H1 (cell line): ENCODE measurements around the gene ATP2C1. TPM values are rescaled to one million over a fixed set of nuclear protein-coding genes. Genes with fewer than 3 reads are reported as not detected.

ENCODE experiments used
- CTCF ChIA-PET: fragments of 300-600 bp; sonication (Branson Sonifier 250); formaldehyde crosslinking; loops from one replicate; lab custom pipeline; 2021; ENCODE audit not compliant: partially characterized antibody; lab: Charles Lee
- POLR2A ChIA-PET: fragments of 300-600 bp; sonication (Branson Sonifier 250); formaldehyde crosslinking; loops from one replicate; lab custom pipeline; 2021; ENCODE audit warnings: inconsistent platforms; ENCODE audit not compliant: partially characterized antibody; lab: Charles Lee
- DNase-seq, 2 experiments: peaks; one replicate each; pipeline versions ENCODE4 v3.0.0 to v3.0.0-alpha.2; 2010 to 2022; ENCODE audit warnings: low spot score in 2 of 2, low read depth in 1 of 2, mixed read lengths in 1 of 2
- FAIRE-seq: peaks from 2 replicates; lab custom pipeline; 2011; peaks lifted over from hg19 to GRCh38; lab: Jason Lieb, UNC
- H2AFZ ChIP-seq: 2 replicates; pipeline ENCODE4 v1.8.1; 2012; ENCODE audit warnings: low read length, inconsistent platforms
- H2AK5ac ChIP-seq: 2 replicates; pipeline ENCODE4 v1.6.1; 2013; ENCODE audit warnings: low read depth, low read length
- H2BK120ac ChIP-seq: replicated peaks from 2 replicates; pipeline ENCODE3; 2013; ENCODE audit warnings: low read depth, low read length, inconsistent platforms
- H2BK12ac ChIP-seq: 2 replicates; pipeline ENCODE4 v1.6.1; 2013; ENCODE audit warnings: low read depth, low read length
- H2BK15ac ChIP-seq: 2 replicates; pipeline ENCODE4 v1.6.1; 2013; ENCODE audit warnings: low read length
- H2BK20ac ChIP-seq: 2 replicates; pipeline ENCODE4 v1.6.1; 2013; ENCODE audit warnings: low read length
- H2BK5ac ChIP-seq: 2 replicates; pipeline ENCODE4 v1.6.1; 2013; ENCODE audit warnings: low read depth, low read length
- H3K14ac ChIP-seq: 2 replicates; pipeline ENCODE4 v1.6.1; 2013; ENCODE audit warnings: inconsistent platforms; ENCODE audit not compliant: insufficient read length
- H3K18ac ChIP-seq: 2 replicates; pipeline ENCODE4 v1.6.1; 2013; ENCODE audit warnings: low read length; ENCODE audit errors: extremely low read depth
- H3K23ac ChIP-seq: 2 replicates; pipeline ENCODE4 v1.6.1; 2013; ENCODE audit warnings: inconsistent platforms; ENCODE audit not compliant: insufficient read length
- H3K23me2 ChIP-seq: 2 replicates; pipeline ENCODE4 v1.6.1; 2013; ENCODE audit warnings: low read depth, low read length
- H3K27ac ChIP-seq: 2 replicates; pipeline ENCODE4 v1.6.1; 2011; ENCODE audit warnings: low read depth, low read length, inconsistent platforms
- H3K27me3 ChIP-seq, 4 experiments: replicated peaks in 1 of 4; 1 replicate in 1 of 4; 2 replicates in 3 of 4; pipeline versions ENCODE4 v1.6.1 to v1.8.1; 2011 to 2013; ENCODE audit warnings: low read length in 3 of 4, mild to moderate bottlenecking in 3 of 4, inconsistent platforms in 2 of 4, mixed read lengths in 2 of 4, moderate library complexity in 1 of 4; ENCODE audit not compliant: control insufficient read depth in 3 of 4, insufficient read depth in 3 of 4; ENCODE audit errors: extremely low read depth in 1 of 4
- H3K36me3 ChIP-seq, 4 experiments: 2 replicates each; pipeline versions ENCODE4 v1.6.1 to v1.8.1; 2011 to 2013; ENCODE audit warnings: mild to moderate bottlenecking in 4 of 4, low read length in 3 of 4, moderate library complexity in 2 of 4, control low read depth in 1 of 4, inconsistent platforms in 1 of 4; ENCODE audit not compliant: insufficient read depth in 4 of 4, control insufficient read depth in 2 of 4
- H3K4ac ChIP-seq: replicated peaks from 2 replicates; pipeline ENCODE3; 2013; ENCODE audit warnings: low read length, low read depth, mixed read lengths, inconsistent platforms; ENCODE audit not compliant: insufficient read length
- H3K4me1 ChIP-seq, 4 experiments: replicated peaks in 1 of 4; 1 replicate in 1 of 4; 2 replicates in 3 of 4; pipeline versions ENCODE4 v1.6.1 to v1.8.1; 2011 to 2013; ENCODE audit warnings: low read length in 3 of 4, inconsistent platforms in 2 of 4, mixed read lengths in 1 of 4; ENCODE audit not compliant: insufficient read depth in 4 of 4, control insufficient read depth in 3 of 4
- H3K4me2 ChIP-seq, 2 experiments: 2 replicates each; pipeline versions ENCODE4 v1.6.1 to v1.8.1; 2011 to 2013; ENCODE audit warnings: low read depth in 2 of 2, low read length in 2 of 2, control low read depth in 1 of 2, inconsistent platforms in 1 of 2, mild to moderate bottlenecking in 1 of 2; ENCODE audit not compliant: insufficient read depth in 1 of 2
- H3K4me3 ChIP-seq, 4 experiments: fragments of 200-600, 300-600 bp in 1 of 4; sonication (generic), shearing (Covaris generic), sonication (Bioruptor Twin) in 1 of 4; 2 replicates each; pipeline versions ENCODE4 v1.5.1 to v1.8.1; 2011 to 2016; ENCODE audit warnings: low read length in 4 of 4, low read depth in 3 of 4, control low read depth in 2 of 4, inconsistent platforms in 2 of 4, mild to moderate bottlenecking in 2 of 4, mixed read lengths in 1 of 4, moderate library complexity in 1 of 4; ENCODE audit not compliant: insufficient read depth in 2 of 4; ENCODE audit errors: extremely low read depth in 1 of 4
- H3K56ac ChIP-seq: replicated peaks from 2 replicates; pipeline ENCODE3; 2013; ENCODE audit warnings: low read depth, mild to moderate bottlenecking, mixed read lengths, low read length, inconsistent platforms; ENCODE audit not compliant: insufficient read length
- H3K79me1 ChIP-seq: 2 replicates; pipeline ENCODE4 v1.6.1; 2013; ENCODE audit warnings: low read depth, low read length, control low read depth
- H3K79me2 ChIP-seq, 2 experiments: 2 replicates each; pipeline versions ENCODE4 v1.6.1 to v1.8.1; 2012 to 2013; ENCODE audit warnings: low read length in 2 of 2, mild to moderate bottlenecking in 2 of 2, inconsistent platforms in 1 of 2; ENCODE audit not compliant: insufficient read depth in 2 of 2, control insufficient read depth in 1 of 2
- H3K9ac ChIP-seq, 4 experiments: replicated peaks in 1 of 4; 1 replicate in 1 of 4; 2 replicates in 3 of 4; pipeline versions ENCODE4 v1.6.1 to v1.8.1; 2011 to 2013; ENCODE audit warnings: low read depth in 3 of 4, low read length in 3 of 4, control low read depth in 2 of 4, mild to moderate bottlenecking in 2 of 4, moderate library complexity in 2 of 4, inconsistent platforms in 1 of 4; ENCODE audit errors: extremely low read depth in 1 of 4
- H3K9me3 ChIP-seq, 2 experiments: 2 replicates each; pipeline versions ENCODE4 v1.6.1 to v1.8.1; 2012 to 2013; ENCODE audit warnings: mild to moderate bottlenecking in 2 of 2, moderate library complexity in 2 of 2, control low read depth in 1 of 2, inconsistent platforms in 1 of 2, low read depth in 1 of 2, low read length in 1 of 2, mixed read lengths in 1 of 2; ENCODE audit not compliant: insufficient read depth in 2 of 2
- H4K20me1 ChIP-seq, 2 experiments: replicated peaks in 1 of 2; 2 replicates each; pipeline versions ENCODE3 to v1.8.1; 2011 to 2013; ENCODE audit warnings: inconsistent platforms in 2 of 2, low read length in 2 of 2, mild to moderate bottlenecking in 1 of 2; ENCODE audit not compliant: insufficient read depth in 2 of 2, control insufficient read depth in 1 of 2
- H4K5ac ChIP-seq: 2 replicates; pipeline ENCODE4 v1.6.1; 2013; ENCODE audit warnings: low read length, low read depth, mixed read lengths, inconsistent platforms; ENCODE audit not compliant: insufficient read length
- H4K8ac ChIP-seq: 2 replicates; pipeline ENCODE4 v1.8.0; 2013; ENCODE audit warnings: mild to moderate bottlenecking, moderate library complexity, low read length, inconsistent platforms; ENCODE audit not compliant: insufficient read depth; ENCODE audit errors: extremely low read depth
- H4K91ac ChIP-seq: replicated peaks from 2 replicates; pipeline ENCODE3; 2013; ENCODE audit warnings: low read length, mixed read lengths, inconsistent platforms; ENCODE audit not compliant: insufficient read length
- ATF3 ChIP-seq: IDR thresholded peaks from 2 replicates; pipeline ENCODE4 v1.6.1; 2011; ENCODE audit warnings: low read depth, mild to moderate bottlenecking, low read length; ENCODE audit not compliant: insufficient read depth
- CHD1 ChIP-seq: IDR thresholded peaks from 2 replicates; pipeline ENCODE4 v1.6.1; 2012; ENCODE audit warnings: low read depth, low read length, improper control_type of control experiment
- FOSL1 ChIP-seq: IDR thresholded peaks from 2 replicates; pipeline ENCODE4 v1.6.1; 2011; ENCODE audit warnings: mild to moderate bottlenecking, low read depth, low read length, moderate library complexity; ENCODE audit not compliant: insufficient read depth
- NRF1 ChIP-seq: IDR thresholded peaks from 2 replicates; pipeline ENCODE4 v1.6.1; 2011; ENCODE audit warnings: mild to moderate bottlenecking, low read depth, low read length, improper control_type of control experiment
- WGBS, 2 experiments: shearing (Covaris generic) in 1 of 2; methylation state at CpG; one replicate each; pipeline versions ENCODE4 v1.1.6 to v1.1.7; 2013 to 2015; ENCODE audit warnings: low lambda C conversion rate in 2 of 2, mixed read lengths in 2 of 2, inconsistent platforms in 1 of 2, low coverage in 1 of 2, missing lambda C conversion rate in 1 of 2; ENCODE audit not compliant: insufficient replicate concordance in 2 of 2, insufficient coverage in 1 of 2, insufficient read length in 1 of 2; ENCODE audit errors: extremely low coverage in 1 of 2, missing lambda C conversion rate in 1 of 2; 5-methylcytosine and 5-hydroxymethylcytosine counted together
- polyA plus RNA-seq, 7 experiments: library from polyadenylated mRNA; depleted of rRNA in 3 of 7; stranded (reverse) in 5 of 7; unstranded in 2 of 7; fragments of >200 nt in 5 of 7; fragments of 200-250 nt in 2 of 7; gene quantifications; 1 replicate in 5 of 7; 2 replicates in 1 of 7; 4 replicates in 1 of 7; pipeline versions ENCODE4 v1.2.1 to v1.2.3, GENCODE V29; 2011 to 2013; ENCODE audit warnings: missing spikeins in 2 of 7, mixed read lengths in 2 of 7
- total RNA-seq: library from RNA; stranded (reverse); fragmentation: NEBNext Ultra II Directional; extraction: Animal tissue kit (Norgen Biotek cat#: 25700); gene quantifications from 2 replicates; pipeline ENCODE4 v1.2.1, GENCODE V29; 2021

ATP2C1 gene
- total and polyA plus RNA-seq, 2 of the 8 experiments (the other 6 are each of a cell fraction or from before 2014, with no cell fraction given) = 50.7 to 68.5 TPM

- no peak overlapping the region for H3K4me3 ChIP-seq
- H3K4me1 ChIP-seq = no peaks in the 10 kb centered on the region
- H3K9me3 ChIP-seq = no peaks in the 10 kb centered on the region
- H3K27ac ChIP-seq = no peak overlapping the region
- H3K27me3 ChIP-seq = no peaks in the 10 kb centered on the region
- no peak overlapping the region for H3K4me2 ChIP-seq
- H2BK20ac ChIP-seq = no peak overlapping the region
- no peak overlapping the region for H3K23ac ChIP-seq
- H3K36me3 ChIP-seq = peaks cover 0 to 15% (median 9%) of the 10 kb centered on the region in 4 experiments; a peak in 5 of 8 replicates
- H3K79me1 ChIP-seq = no peaks in the 10 kb centered on the region
- H3K23me2 ChIP-seq = no peaks in the 10 kb centered on the region
- WGBS, 2 experiments = 97% methylated on average over 3 of the region's 3 CpGs; no CpG with 5 or more reads in 1 of the 2 experiments
- H3K18ac ChIP-seq = no peak overlapping the region
- no peak for DNase-seq
- no peak overlapping the region for H2AK5ac ChIP-seq
- POLR2A ChIA-PET = no interaction called here
- peaks cover 0 to 2% of the 10 kb centered on the region in 2 experiments for H4K20me1 ChIP-seq
- FAIRE-seq = peak; percentile 24
- no peak overlapping the region for H2BK120ac ChIP-seq
- H3K56ac ChIP-seq = no peak overlapping the region
- H2BK12ac ChIP-seq = no peak overlapping the region
- no peak overlapping the region for H4K8ac ChIP-seq
- no peak overlapping the region for H3K4ac ChIP-seq
- H2BK5ac ChIP-seq = no peak overlapping the region
- H3K9ac ChIP-seq = no peak overlapping the region
- CTCF ChIA-PET = no interaction called here
- no peak overlapping the region for H4K5ac ChIP-seq
- H3K14ac ChIP-seq = no peak overlapping the region
- no peak overlapping the region for H2AFZ ChIP-seq
- no peak for TF ChIP-seq ATF3
- no peak for TF ChIP-seq FOSL1
- no peak for TF ChIP-seq NRF1
- TF ChIP-seq CHD1 = no peak
- H2BK15ac ChIP-seq = no peak overlapping the region
- no peak overlapping the region for H4K91ac ChIP-seq
- no peaks in the 10 kb centered on the region for H3K79me2 ChIP-seq
These were observed 62.8 kb downstream of the ATP2C1 start for GRCh38 chr3:130956721-130957120.
